ENCODE results near the gene SMYD4.
A peak's percentile ranks its signal among the peaks of the same experiment; 100 is the strongest.

SMYD4 gene

GRCh38 chr17:1829592-1830257 is at the start of gene SMYD4, which contains the start of gene RPA1:
SMYD4 (minus strand) TSS chr17:1829902; CDS start chr17:1827994, 1,908 bp downstream.
RPA1 (plus strand) TSS chr17:1830005; CDS start chr17:1830094, 89 bp downstream.
- DNase-seq (ENCODE audit: extremely low read depth, low read depth), result peak; percentile 57
- TF ChIP-seq CTCF (IDR thresholded peaks at IDR 0.05; ENCODE audit: low read depth, low read length), result no peak

GRCh38 chr17:1878419-1879121 is 48.9 kb upstream of the SMYD4 start:
- DNase-seq (ENCODE audit: extremely low read depth, low read depth), result no peak
- no peak for TF ChIP-seq CTCF (IDR thresholded peaks at IDR 0.05; ENCODE audit: low read depth, low read length)

DNA sequence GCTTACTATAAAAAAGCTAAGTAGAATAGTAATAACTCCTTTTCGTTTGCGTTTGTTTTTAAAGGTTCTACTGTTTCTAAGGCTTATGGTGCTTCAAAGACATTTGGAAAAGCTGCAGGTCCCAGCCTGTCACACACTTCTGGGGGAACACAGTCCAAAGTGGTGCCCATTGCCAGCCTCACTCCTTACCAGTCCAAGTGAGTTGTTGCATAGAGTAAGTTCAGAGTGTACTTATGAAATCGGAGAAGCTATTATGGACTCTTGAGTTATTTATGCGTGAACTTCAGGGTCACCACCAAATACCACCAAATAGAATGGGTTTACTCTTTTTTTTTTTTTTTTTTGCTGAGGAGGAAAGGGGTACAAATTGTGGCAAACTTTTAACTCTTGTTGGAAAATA is 45.9 kb upstream of the SMYD4 start:
- DNase-seq (ENCODE audit: extremely low read depth, low read depth), result no peak
- no peak for TF ChIP-seq CTCF (IDR thresholded peaks at IDR 0.05; ENCODE audit: low read depth, low read length)

DNA sequence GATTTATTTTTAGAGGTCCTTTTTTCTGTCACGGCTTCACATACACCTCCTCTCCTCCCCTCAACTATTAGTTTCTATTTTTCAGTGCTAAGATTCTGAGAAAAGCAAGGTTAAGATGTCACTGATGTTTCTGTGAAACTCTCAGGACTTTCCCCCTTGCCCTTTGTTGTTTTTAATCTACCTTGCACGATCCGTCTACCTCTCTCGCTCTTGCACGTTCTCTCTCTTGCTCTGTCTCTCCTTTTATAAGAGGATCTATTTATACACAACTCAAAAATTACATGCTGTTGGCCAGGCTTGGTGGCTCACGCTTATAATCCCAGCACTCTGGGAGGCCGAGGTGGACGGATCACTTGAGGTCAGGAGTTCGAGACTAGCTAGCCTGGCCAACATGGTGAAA is 43.7 kb upstream of the SMYD4 start:
- TF ChIP-seq CTCF (IDR thresholded peaks at IDR 0.05; ENCODE audit: low read depth, low read length), result no peak
- DNase-seq (ENCODE audit: extremely low read depth, low read depth), result no peak

DNA sequence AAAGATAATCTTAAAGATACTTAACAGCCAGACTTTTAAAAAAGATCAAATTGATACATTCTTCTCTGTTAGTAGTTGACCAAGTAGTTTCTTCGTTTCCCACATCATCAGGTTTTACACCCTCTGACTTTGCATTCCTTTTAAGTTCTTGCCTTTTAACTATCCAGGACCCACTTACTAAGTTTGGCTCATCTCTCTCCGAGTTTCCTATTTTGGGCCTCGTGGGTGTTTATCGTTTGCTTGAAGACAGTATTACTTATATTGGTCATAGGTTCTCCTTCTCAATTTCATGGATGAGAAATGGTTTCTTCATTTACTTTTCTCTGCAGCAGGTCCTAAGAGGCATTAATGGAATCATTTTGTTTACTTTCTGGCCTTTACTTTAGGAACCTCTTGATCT is 43.3 kb upstream of the SMYD4 start:
- no peak for TF ChIP-seq CTCF (IDR thresholded peaks at IDR 0.05; ENCODE audit: low read depth, low read length)

DNA sequence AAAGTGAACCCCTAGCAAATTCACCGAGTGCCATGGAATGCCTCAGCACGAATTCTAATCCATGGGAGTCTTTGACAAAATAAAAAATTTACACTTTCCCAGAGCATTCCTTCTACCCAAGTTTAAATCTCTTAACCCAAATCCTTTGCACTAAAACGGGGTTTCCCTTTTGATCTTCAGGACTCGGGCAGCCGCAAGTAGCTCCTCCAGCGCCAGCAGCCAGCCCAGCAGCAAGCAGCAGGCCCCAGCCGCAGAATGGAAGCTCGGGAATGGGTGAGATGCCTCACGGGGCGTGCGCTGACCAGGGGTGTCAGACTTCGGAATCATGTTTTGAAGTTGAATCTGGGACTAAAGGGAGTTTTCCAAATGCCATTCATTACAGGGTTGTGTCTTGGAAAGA is 42.6 kb upstream of the SMYD4 start:
- no peak for TF ChIP-seq CTCF (IDR thresholded peaks at IDR 0.05; ENCODE audit: low read depth, low read length)
- no peak for DNase-seq (ENCODE audit: extremely low read depth, low read depth)

More for the DNA sequence above, 43.3 kb upstream of the SMYD4 start:
- no peak for DNase-seq (ENCODE audit: extremely low read depth, low read depth)

GRCh38 chr17:1871756-1872155 is 42.1 kb upstream of the SMYD4 start:
- TF ChIP-seq CTCF (IDR thresholded peaks at IDR 0.05; ENCODE audit: low read depth, low read length), result no peak
- no peak for DNase-seq (ENCODE audit: extremely low read depth, low read depth)

All from AG09319 (cell line).